Transverse colon (tissue), 4 donors: ENCODE data around the gene CFAP107. TPM values are rescaled to one million over a fixed set of nuclear protein-coding genes. Genes with fewer than 3 reads are reported as not detected.

Experiments
- DNase-seq: peaks from one replicate; pipeline ENCODE4 v3.0.0-alpha.2; 2019
- H3K27ac ChIP-seq, 4 donors: fragments of 200-600 bp; sonication (generic); 2 replicates each; pipeline ENCODE4 v1.5.1; 2016 to 2018; ENCODE audit warnings: inconsistent platforms in 4 of 4
- H3K27me3 ChIP-seq: fragments of 200-600 bp; sonication (generic); 2 replicates; pipeline ENCODE4 v1.5.1; 2017; ENCODE audit warnings: inconsistent platforms
- H3K36me3 ChIP-seq, 4 donors: fragments of 200-600 bp; sonication (generic); 2 replicates each; pipeline ENCODE4 v1.5.1; 2017 to 2019; ENCODE audit warnings: inconsistent platforms in 4 of 4
- H3K4me1 ChIP-seq, 4 donors: fragments of 200-600 bp; sonication (generic); 2 replicates each; pipeline ENCODE4 v1.5.1; 2017 to 2020; ENCODE audit warnings: inconsistent platforms in 4 of 4
- H3K4me3 ChIP-seq, 4 donors: fragments of 200-600 bp; sonication (generic); 1 replicate in 1 of 4; 2 replicates in 3 of 4; pipeline versions ENCODE4 v1.5.1 to v1.6.1; 2017 to 2019; ENCODE audit warnings: inconsistent platforms in 4 of 4
- H3K9me3 ChIP-seq, 2 donors: fragments of 200-600 bp; sonication (generic); 2 replicates each; pipeline ENCODE4 v1.5.1; 2017 to 2019; ENCODE audit warnings: inconsistent platforms in 2 of 2
- EP300 ChIP-seq: sonication (generic); formaldehyde crosslinking; IDR thresholded peaks from one replicate; pipeline ENCODE4 v1.6.1; 2017; ENCODE audit warnings: antibody characterized with exemption, low read depth
- POLR2A ChIP-seq: fragments of 450-650 bp; IDR thresholded peaks from one replicate; pipeline ENCODE4 v1.6.1; 2016; ENCODE audit warnings: antibody characterized with exemption, mild to moderate bottlenecking, moderate library complexity
- POLR2AphosphoS5 ChIP-seq, 3 donors: sonication (generic); formaldehyde crosslinking; IDR thresholded peaks; one replicate each; pipeline ENCODE4 v1.6.1; 2016; ENCODE audit warnings: antibody characterized with exemption in 3 of 3
- WGBS, 2 donors: methylation state at CpG; one replicate each; pipeline ENCODE4 v1.1.5; 2018; ENCODE audit warnings: low coverage in 1 of 2; 5-methylcytosine and 5-hydroxymethylcytosine counted together
- in situ Hi-C, 4 donors: fragments of 200-750 bp; cut with MboI; loops; one replicate each; pipeline versions ENCODE4 v1.15.0 to v1.15.1; 2017; ENCODE audit warnings: low sequenced_read_pairs in 3 of 4, low pct_ligation_motif_present in 1 of 4, low pct_unique_long_range_greater_than_20kb in 1 of 4
- intact Hi-C: fragments of 100-400 bp; cut with DNase I; formaldehyde crosslinking; loops from one replicate; pipeline ENCODE4 v1.15.1; 2023; ENCODE audit warnings: low total_unique reads
- total RNA-seq, 4 donors: library from RNA; depleted of rRNA; stranded (reverse); fragments of >200 nt; gene quantifications; one replicate each; pipeline ENCODE4 v1.1.0, GENCODE V29; 2016
- TF ChIP-seq, protein P1 (sequence below), 5 experiments: fragments of 200-600 bp in 3 of 5; fragments of 450-650 bp in 2 of 5; sonication (generic) in 3 of 5; IDR thresholded peaks; 1 replicate in 2 of 5; 2 replicates in 3 of 5; pipeline ENCODE4 v1.5.1; 2016 to 2017; ENCODE audit warnings: antibody characterized with exemption in 5 of 5, inconsistent platforms in 3 of 5, mild to moderate bottlenecking in 2 of 5, moderate library complexity in 1 of 5

The CFAP107 gene
- total RNA-seq, 4 donors from 2014 or later = not detected

DNA sequence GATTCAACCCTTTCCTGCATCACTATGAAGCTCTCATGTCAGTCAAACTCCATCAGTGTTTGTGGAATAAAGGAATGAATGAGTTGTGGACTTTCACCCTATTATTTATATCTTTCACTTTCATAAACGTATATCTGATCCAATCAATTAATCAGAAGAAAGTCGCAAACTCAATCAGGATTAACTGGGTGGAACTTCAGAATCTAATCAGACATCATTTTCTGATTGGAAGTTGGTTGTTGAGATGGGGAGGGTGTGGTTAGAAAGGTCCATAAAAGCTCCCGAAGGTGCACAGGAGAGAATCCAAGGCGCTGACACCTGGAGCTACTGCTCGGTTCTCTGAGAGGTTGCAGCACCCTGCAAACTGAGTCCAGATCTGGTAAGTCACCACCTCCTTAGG is 27.4 kb downstream of the CFAP107 start, which contains the start of gene PRAMEF12:
PRAMEF12 (plus strand) TSS at position 301 of the 400 bp plus-strand sequence. CDS start 1,130 bp downstream, outside the sequence.
- TF ChIP-seq, protein P1, sequence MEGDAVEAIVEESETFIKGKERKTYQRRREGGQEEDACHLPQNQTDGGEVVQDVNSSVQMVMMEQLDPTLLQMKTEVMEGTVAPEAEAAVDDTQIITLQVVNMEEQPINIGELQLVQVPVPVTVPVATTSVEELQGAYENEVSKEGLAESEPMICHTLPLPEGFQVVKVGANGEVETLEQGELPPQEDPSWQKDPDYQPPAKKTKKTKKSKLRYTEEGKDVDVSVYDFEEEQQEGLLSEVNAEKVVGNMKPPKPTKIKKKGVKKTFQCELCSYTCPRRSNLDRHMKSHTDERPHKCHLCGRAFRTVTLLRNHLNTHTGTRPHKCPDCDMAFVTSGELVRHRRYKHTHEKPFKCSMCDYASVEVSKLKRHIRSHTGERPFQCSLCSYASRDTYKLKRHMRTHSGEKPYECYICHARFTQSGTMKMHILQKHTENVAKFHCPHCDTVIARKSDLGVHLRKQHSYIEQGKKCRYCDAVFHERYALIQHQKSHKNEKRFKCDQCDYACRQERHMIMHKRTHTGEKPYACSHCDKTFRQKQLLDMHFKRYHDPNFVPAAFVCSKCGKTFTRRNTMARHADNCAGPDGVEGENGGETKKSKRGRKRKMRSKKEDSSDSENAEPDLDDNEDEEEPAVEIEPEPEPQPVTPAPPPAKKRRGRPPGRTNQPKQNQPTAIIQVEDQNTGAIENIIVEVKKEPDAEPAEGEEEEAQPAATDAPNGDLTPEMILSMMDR (IDR thresholded peaks at IDR 0.05) = no peak
- TF ChIP-seq POLR2AphosphoS5 (IDR thresholded peaks at IDR 0.05) (no peak), EP300 (no peak), POLR2A (no peak)
- no peak for DNase-seq
- intact Hi-C loops (no loop called here), in situ Hi-C loops (no loop called here)
- Histone ChIP-seq H3K27ac (no peak within 1 kb of the TSS), H3K27me3 (peaks cover 13% of the 10 kb centered on the region), H3K9me3 (no peaks in the 10 kb centered on the region), H3K36me3 (no peaks in the 10 kb centered on the region), H3K4me3 (no peak within 1 kb of the TSS), H3K4me1 (no peaks in the 10 kb centered on the region)
- 56 to 66% methylated on average over 3 to 5 of the region's 5 CpGs for WGBS, 2 donors

DNA sequence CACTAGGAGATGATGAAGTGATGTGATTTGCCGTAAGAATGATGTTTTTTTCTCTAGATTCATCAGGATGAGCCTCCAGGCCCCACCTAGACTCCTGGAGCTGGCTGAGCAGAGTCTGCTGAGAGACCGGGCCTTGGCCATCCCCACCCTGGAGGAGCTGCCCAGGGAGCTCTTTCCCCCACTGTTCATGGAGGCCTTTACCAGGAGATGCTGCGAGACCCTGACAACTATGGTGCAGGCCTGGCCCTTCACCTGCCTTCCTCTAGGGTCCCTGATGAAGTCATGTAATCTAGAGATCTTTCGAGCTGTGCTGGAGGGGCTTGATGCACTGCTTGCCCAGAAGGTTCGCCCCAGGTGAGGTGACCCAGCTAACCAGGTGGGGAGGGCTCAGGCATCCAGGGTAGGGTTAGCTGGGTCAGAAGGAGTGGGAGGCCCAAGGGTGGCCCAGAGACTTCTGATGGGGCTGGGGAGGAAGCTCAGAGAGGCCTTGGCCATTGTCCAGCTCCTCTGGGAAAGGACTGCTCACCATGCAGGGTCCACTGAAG is 28.9 kb downstream of the CFAP107 start:
- WGBS, 2 donors = 85% methylated on average over 5 of the region's 5 CpGs; no CpG with 5 or more reads in 1 of the 2 donors
- H3K4me3 ChIP-seq = no peak overlapping the region
- TF ChIP-seq EP300 (no peak), POLR2A (no peak), POLR2AphosphoS5 (IDR thresholded peaks at IDR 0.05) (no peak)
- TF ChIP-seq, protein P1 (IDR thresholded peaks at IDR 0.05) = no peak
- intact Hi-C loops = no loop called here
- in situ Hi-C loops = no loop called here
- H3K9me3 ChIP-seq = no peaks in the 10 kb centered on the region
- no peak overlapping the region for H3K27ac ChIP-seq
- DNase-seq = no peak
- H3K4me1 ChIP-seq = no peaks in the 10 kb centered on the region
- H3K36me3 ChIP-seq = no peaks in the 10 kb centered on the region
- H3K27me3 ChIP-seq = peaks cover 13% of the 10 kb centered on the region

DNA sequence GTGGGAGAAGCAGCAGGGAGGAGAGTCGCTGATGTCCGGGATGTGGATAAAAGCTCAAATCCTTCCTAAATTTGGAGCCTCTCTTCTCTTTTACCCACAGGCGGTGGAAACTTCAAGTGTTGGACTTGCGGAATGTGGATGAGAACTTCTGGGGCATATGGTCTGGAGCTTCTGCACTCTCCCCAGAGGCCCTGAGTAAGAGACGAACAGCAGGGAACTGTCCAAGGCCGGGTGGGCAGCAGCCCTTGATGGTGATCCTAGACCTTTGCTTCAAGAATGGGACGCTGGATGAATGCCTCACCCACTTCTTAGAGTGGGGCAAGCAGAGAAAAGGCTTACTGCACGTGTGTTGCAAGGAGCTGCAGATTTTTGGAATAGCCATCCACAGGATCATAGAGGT is 29.4 kb downstream of the CFAP107 start:
- Histone ChIP-seq H3K9me3 (no peaks in the 10 kb centered on the region), H3K27ac (no peak overlapping the region), H3K4me1 (no peaks in the 10 kb centered on the region), H3K27me3 (peaks cover 8% of the 10 kb centered on the region), H3K36me3 (no peaks in the 10 kb centered on the region), H3K4me3 (no peak overlapping the region)
- 79 to 83% methylated on average over 8 of the region's 8 CpGs for WGBS, 2 donors
- intact Hi-C loops (no loop called here), in situ Hi-C loops (no loop called here)
- TF ChIP-seq POLR2AphosphoS5 (IDR thresholded peaks at IDR 0.05) = no peak
- no peak for TF ChIP-seq EP300
- TF ChIP-seq, protein P1 (IDR thresholded peaks at IDR 0.05) = no peak
- TF ChIP-seq POLR2A = no peak
- DNase-seq = no peak

DNA sequence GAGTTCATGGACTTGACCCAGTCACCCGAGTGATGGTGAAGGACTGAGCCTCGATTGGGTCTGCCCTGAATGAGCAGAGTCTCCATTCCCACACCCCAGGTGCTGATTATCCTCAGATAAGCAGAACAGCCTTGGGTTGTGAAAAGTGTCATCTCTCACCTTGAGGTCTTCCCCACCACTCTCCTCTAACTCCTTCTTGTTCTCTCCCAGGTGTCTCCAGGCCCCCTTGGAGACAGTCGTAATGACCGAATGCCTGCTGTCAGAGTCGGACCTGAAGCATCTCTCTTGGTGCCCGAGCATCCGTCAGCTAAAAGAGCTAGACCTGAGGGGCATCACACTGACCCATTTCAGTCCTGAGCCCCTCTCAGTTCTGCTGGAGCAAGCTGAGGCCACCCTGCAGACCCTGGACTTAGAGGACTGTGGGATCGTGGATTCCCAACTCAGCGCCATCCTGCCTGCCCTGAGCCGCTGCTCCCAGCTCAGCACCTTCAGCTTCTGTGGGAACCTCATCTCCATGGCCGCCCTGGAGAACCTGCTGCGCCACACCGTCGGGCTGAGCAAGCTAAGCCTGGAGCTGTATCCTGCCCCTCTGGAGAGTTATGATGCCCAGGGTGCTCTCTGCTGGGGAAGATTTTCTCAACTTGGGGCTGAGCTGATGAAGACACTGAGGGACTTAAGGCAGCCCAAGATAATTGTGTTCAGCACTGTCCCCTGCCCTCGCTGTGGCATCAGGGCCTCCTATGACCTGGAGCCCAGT is 31.0 kb downstream of the CFAP107 start:
- H3K27ac ChIP-seq = no peak overlapping the region
- no peaks in the 10 kb centered on the region for H3K36me3 ChIP-seq
- DNase-seq = no peak
- no peaks in the 10 kb centered on the region for H3K9me3 ChIP-seq
- no peak overlapping the region for H3K4me3 ChIP-seq
- WGBS, 2 donors = 47 to 80% methylated on average over 3 to 12 of the region's 15 CpGs
- TF ChIP-seq POLR2AphosphoS5 (IDR thresholded peaks at IDR 0.05) = no peak
- TF ChIP-seq, protein P1 (IDR thresholded peaks at IDR 0.05) = no peak
- TF ChIP-seq EP300 = no peak
- TF ChIP-seq POLR2A = no peak
- intact Hi-C loops = no loop called here
- no peaks in the 10 kb centered on the region for H3K4me1 ChIP-seq
- in situ Hi-C loops = no loop called here
- H3K27me3 ChIP-seq = no peaks in the 10 kb centered on the region
